GM19452 (cell line): ENCODE results near the gene SELP.
A peak's percentile ranks its signal among the peaks of the same experiment; 100 is the strongest.
"Not testable (repeated sequence)": the region's sequence is repeated elsewhere in the genome, so short reads cannot be mapped to it uniquely, and the experiment has no call there.

ENCODE experiments used
- ATAC-seq: cut with Tn5 transposase; IDR thresholded peaks from one replicate; pipeline ENCODE4 v1.9.1; 2021; ENCODE audit not compliant: unreplicated experiment

The SELP gene

DNA sequence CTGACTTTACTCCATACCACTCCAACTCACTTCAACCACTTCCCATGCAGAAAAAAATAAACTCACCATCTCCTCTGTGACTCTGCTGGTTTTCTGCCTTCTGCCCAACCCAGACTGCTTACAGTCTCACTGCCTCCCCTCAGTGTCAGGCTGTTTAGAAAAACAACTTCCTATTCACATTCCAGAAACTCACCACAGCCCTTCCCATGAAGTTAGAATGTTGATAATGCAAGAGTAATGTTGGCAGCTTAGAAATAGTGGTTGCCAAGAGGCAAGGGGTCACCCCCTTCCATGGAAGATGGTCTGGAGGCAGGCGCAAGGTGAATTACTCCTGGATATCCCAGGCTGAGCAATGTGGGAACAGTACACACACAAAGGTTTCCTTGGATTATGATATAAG lies at the start of gene SELP:
Gene SELP (minus strand): TSS at position 119 of the 400 bp plus-strand sequence. CDS start 50 bp downstream, at position 69.
- no peak for ATAC-seq

DNA sequence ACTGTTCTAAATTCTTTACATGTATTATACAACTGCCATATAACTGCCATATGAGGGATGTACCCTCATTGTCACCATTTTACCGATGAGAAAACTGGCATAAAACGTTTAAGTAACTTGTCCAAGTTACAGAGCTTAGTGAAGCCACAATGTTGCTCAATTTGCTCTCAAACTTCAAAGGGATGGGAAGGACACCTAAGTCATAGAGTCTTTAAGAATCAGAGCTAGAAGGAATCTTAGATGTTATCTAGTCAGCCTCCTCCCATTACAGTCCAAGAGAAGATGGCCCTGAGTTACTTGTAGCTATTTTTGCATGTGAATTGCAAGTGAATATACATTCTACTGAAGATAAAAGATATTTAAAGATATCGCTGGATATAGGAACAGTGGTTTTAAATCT lies 49.8 kb upstream of the SELP start:
- no peak for ATAC-seq

DNA sequence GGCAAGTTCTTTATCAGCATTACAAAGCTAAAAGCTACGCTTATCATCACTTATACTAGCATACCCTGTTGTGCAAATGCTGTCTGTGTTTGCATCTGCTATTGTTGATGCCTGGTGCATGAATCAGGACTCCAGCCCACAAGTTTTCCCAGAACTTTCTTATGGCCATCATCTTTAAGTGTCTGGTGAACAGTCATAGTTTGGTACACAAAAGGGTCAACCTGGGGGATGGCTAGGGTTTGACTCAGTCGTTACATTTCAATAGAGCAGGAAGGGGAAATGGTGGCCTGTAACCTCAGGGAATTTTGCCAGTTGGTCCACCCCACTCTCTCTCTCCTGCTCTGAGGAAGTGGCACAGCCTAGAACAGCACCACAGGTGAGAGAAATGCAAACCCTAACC lies 46.1 kb upstream of the SELP start:
- ATAC-seq = no peak

DNA sequence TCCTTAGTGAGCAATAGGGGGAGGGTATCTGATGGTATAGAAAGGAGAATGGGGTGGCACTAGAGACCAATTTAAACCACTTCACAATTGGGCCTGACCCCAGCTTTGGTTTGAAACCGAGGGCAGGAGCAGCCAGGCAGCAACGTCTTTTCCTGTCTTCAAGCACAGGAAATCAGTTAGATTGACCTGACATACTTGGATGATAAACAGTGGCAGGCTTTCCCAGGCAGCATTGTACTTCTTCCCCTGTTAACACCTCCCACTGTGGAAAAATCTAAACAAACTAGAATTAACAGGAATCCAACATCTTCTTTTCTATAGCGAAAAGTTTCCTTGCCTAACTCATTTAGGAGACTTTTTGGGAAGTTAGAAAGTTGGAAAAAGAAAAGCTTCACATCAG lies 40.9 kb upstream of the SELP start:
- no peak for ATAC-seq

DNA sequence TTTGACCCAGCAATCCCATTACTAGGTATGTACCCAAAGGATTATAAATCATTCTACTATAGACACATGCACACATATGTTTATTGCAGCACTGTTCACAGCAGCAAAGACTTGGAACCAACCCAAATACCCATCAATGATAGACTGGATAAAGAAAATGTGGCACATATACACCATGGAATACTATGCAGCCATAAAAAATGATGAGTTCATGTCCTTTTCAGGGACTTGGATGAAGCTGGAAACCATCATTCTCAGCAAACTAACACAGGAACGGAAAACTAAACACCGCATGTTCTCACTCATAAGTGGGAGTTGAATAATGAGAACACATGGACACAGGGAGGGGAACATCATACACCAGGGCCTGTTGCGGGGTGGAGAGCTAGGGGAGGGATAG lies 40.3 kb upstream of the SELP start:
- not testable (repeated sequence) for ATAC-seq

DNA sequence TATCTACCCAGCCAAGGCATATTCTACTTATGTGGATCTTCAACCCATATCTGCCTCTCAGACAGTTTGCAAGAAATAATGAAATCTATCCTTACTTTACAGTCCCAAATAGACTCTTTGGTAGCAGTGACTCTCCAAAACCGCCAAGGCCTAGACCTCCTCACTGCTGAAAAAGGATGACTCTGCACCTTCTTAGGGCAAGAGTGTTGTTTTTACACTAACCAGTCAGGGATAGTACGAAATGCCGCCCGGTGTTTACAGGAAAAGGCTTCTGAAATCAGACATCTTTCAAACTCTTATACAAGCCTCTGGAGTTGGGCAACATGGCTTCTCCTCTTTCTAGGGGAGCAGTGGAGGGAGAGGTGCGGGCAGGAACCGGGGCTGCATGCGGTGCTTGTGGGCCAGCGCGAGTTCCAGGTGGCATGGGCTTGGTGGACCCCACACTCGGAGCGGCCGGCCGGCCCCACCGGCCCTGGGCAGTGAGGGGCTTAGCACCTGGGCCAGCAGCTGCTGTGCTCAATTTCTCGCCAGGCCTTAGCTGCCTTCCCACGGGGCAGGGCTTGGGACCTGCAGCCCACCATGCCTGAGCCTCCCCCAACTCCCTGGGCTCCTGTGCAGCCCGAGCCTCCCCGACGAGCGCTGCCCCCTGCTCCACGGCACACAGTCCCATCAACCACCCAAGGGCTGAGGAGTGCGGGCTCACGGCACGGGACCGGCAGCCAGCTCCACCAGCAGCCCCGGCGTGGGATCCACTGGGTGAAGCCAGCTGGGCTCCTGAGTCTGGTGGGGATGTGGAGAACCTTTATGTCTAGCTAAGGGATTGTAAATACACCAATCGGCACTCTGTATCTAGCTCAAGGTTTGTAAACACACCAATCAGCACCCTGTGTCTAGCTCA lies 38.0 kb upstream of the SELP start:
- not testable (repeated sequence) for ATAC-seq

DNA sequence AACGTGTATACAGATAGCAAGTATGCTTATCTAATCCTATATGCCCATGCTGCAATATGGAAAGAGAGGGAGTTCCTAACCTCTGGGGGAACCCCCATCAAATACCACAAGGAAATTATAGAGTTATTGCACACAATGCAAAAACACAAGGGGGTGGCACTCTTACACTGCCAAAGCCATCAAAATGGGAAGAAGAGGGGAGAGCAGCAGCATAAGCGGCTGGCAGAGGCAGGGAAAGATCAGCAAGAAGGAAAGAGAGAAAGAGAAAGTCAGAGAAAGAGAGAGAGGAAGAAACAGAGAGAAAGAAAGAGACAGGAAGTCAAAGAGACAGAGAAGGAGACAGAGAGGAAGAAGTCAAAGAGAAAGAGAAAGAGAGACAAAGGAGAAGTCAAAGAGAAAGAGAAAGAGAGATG lies 37.3 kb upstream of the SELP start:
- peak; percentile 60 for ATAC-seq

DNA sequence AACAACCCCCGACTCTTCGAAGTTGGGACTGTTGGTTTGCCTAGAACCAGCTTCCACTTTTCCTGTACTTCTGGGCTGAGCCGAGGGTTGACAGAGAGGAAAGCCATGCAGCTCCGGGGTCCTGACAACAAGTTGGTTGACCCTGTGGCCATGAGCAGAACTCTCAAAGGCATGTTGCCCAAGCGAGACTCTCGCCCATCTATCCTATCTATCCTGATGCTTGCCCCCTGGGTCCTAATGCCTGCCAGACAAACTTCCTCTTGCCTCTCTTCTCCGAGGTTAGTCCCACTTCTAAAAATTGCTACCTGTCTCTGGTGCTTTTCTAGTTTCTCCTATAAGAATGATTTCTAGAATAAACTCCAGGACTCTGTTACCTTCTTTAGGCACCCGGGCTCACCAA lies 32.8 kb upstream of the SELP start:
- not testable (repeated sequence) for ATAC-seq

DNA sequence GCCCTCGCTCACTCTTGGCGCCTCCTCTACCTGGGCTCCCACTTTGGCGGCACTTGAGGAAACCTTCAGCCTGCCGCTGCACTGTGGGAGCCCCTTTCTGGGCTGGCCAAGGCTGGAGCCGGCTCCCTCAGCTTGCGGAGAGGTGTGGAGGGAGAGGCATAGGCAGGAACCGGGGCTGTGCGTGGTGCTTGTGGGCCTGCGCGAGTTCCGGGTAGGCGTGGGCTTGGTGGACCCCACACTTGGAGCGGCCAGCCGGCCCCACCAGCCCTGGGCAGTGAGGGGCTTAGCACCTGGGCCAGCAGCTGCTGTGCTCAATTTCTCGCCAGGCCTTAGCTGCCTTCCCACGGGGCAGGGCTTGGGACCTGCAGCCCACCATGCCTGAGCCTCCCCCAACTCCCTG lies 31.1 kb upstream of the SELP start:
- ATAC-seq = not testable (repeated sequence)

DNA sequence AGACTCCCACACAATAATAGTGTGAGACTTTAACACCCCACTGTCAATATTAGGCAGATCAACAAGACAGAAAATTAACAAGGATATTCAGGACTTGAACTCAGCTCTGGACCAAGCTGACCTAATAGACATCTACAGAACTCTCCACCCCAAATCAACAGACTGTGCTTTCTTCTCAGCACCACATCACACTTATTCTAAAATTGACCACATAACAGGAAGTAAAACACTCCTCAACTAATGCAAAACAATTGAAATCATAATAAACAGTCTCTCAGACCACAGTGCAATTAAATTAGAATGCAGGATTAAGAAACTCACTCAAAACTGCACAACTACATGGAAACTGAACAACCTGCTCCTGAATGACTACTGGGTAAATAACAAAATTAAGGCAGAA lies 28.9 kb upstream of the SELP start:
- ATAC-seq = not testable (repeated sequence)

DNA sequence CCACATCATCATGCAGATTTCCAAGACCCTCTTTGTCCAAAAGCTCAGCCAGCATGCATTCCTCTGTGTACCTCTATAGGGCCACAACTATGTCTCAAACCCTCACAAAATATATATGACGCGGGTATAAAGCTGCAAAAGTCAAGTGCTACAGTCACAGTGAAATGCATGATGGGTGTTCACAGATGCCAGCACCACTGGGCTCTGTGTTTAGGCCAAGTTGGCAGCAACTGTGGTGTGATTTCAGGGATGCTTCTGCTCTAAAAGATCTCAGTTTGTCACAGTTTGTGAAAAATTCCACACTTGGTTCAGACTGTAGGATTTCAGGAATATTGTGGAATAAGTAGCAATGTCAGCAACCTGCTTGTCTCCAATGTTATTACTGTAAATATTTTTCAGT lies 23.9 kb upstream of the SELP start:
- no peak for ATAC-seq

DNA sequence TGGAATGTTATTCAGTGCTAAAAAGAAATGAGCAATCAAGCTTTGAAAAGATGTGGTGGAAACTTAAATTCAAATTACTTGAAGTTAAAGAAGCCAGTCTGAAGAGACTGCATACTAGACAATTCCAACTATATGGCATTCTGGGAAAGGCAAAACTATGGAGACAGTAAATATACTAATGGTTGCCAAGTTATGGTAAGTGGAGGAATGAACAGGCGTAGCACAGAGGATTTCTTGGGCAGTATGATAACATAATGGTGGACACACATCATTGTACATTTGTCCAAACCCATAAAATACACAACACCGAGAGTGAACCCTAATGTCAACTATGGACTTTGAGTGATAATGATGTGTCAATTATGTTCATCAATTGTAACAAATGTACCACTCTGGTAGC lies 21.1 kb upstream of the SELP start:
- ATAC-seq = no peak

DNA sequence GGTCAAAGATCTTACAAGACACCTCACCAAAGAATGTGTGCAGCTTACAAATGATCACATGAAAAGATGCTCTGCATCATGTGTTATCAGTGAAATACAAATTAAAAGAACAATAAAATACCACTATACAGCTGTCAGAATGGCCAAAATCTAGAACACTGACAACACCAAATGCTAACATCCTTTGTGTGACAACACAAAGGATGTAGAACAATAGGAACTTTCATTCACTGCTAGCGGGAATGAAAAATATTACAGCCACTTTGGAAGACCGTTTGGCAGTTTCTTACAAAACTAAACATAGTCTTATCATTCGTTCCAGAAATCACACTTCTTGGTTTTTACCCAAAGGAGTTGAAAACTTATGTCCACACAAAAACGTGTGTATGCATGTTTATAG lies 20.6 kb upstream of the SELP start:
- ATAC-seq = no peak

DNA sequence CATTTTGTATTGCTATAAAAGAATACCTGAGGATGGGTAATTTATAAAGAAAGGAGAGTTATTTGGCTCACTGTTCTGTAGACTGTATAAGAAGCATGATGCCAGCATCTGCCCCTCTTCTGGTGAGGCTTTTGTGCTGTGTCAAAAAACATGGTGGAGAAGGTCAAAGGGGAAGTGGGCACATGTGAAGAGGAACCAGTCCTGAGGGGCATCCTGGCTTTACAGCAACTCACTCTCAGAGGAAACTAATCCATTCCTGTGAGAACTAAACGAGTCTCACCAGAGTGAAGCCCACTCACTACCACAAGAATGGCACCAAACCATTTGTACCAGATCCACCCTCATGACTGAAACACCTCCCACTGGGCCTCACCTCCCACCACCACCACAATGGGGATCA lies 18.8 kb upstream of the SELP start:
- ATAC-seq = no peak

DNA sequence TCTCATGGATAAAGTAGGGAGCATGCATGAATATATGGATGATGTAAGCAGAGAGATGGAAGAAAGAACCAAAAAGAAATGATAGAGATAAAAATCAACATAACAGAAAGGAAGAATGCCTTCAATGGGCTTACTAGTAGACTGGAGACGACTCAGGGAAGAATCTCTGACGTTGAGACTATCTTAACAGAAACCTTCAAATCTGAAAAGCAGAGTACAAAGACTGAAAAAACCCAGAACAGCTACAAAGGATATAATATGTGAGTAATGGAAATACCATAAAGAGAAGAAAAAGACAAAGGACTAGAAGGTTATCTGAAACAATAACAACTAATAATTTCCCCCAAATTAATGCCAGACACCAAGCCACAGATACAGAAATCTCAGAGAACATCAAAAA lies 18.3 kb upstream of the SELP start:
- no peak for ATAC-seq

DNA sequence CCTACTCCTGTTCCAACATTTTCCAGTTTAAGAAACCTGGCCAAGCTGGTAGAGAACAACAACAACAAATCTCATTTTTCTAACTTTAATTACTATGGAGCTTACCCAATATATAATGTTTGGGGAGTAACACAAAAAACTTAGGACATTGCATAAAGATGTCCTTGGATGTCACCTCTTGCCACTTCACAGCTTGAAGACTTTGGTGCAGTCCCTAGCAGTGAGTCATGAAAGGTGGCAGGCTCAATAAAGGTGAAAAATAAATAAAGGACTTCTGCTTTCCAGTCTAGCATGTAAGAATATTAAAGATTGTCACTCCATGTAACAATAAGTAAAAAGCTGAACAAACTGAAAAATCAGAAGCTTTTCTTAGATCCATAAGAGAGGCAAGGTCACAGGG lies 17.6 kb upstream of the SELP start:
- ATAC-seq = no peak

DNA sequence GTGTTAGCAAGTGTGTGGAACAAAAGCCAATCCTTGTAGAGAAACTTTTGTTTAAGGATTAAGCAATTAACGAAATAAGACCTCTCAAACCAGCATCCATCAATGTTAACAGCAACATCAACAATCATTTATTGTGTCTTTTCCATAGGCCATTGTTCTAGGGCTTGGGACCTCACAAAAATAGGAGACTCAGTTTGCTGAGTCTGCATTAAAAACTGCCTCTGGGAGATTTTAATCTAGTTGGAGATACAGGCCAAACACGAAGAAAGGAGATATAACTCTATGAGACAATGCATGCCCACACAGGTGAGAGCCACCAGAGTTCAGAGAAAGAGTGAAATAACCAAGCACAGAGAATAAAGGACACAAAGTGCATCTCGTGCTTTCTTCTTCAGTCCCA lies 14.4 kb upstream of the SELP start:
- no peak for ATAC-seq

DNA sequence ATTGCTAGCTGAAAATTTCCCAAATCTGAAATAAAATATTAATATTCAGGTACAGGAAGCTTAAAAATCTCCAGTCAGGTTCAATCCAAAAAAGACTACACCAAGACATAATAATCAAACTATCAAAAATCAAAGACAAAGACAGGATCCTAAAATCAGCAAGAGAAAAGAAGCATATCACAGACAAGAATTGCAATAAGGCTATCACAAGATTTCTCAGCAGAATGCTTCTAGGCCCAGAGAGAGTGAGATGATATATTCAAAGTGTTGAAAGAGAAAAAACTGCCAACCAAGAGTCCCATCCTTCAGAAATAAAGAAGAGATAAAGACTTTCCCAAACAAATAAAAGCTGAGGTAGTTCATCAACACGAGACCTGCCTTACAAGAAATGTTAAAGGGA lies 5.0 kb upstream of the SELP start:
- ATAC-seq = no peak

DNA sequence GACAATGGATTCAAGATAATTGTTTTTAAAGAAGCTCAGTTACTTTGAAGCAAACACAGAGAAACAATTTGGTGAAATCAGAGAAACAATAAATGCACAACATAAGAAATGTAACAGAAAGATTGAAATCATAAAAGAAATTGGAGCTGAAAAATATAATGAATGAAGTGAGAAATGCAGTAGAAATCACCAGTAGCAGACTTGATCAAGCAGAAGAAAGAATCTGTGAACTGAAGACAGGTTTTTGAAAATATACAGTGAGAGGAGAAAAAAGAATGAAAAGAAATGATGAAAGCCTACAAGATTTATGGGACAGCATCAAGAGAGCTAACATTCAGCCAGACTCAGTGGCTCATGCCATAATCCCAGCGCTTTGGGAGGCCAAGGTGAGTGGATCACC lies 4.2 kb upstream of the SELP start:
- ATAC-seq = no peak

DNA sequence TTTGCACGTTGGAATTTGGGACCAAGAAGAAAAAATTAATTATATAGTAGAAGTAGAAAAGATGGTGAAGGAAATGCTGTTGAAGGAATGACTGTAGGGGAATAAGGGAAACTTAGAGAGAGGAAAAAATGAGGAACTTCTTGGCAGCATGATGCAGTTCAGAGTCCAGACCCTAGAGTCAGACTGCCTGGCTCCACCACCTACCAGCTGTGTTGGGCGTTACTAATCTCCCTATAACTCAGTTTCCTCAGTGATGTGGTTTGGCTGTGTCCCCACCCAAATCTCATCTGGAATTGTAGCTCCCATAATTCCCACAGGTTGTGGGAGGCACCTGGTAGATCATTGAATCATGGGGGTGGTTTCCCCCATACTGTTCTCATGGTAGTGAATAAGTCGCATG lies 1.3 kb upstream of the SELP start:
- ATAC-seq = no peak

DNA sequence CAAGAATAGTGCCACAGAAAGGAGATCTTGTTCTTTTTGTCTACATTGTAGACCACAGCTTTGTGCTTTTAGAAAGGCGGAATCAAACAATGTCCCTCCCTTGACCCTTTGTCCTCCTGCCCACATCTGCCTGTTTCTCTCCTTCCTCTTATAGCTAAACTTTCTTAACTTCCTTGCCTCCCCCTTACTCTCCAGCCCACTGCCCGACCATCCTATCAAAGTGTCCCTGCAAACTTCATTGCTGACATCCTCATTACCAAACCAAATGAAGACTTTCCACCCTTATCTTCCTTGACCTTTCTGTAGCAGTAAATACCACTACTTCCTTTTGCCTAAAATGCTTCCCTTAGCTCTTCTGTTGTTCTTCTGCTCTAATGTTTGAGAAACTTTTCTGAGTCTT lies 5.0 kb downstream of the SELP start:
- no peak for ATAC-seq

DNA sequence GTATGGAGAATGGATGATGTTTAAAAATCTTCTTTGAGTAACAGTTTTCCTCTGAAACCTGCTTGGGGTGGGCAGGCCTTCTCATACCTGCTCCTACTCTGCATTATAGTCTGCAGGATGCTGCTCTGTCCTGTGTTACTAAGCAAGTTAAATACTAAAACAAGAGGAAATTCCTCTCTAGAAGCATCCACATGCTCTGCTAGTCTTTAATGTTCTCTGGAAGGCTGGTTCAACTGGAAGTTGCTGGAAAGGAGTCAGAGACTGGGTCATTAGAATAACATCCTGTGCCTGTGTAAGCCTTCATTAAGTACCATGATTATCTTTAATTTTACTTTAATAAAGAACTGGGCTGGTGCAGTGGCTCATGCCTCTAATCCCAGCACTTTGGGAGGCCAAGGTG lies 5.8 kb downstream of the SELP start:
- ATAC-seq = no peak
